Brain pericyte (primary cell): ENCODE results near the gene ARHGEF12.

Experiments
- DNase-seq: peaks from one replicate; pipeline ENCODE4 v3.0.0-alpha.2; 2012; ENCODE audit warnings: low read depth, low spot score

Gene ARHGEF12

DNA sequence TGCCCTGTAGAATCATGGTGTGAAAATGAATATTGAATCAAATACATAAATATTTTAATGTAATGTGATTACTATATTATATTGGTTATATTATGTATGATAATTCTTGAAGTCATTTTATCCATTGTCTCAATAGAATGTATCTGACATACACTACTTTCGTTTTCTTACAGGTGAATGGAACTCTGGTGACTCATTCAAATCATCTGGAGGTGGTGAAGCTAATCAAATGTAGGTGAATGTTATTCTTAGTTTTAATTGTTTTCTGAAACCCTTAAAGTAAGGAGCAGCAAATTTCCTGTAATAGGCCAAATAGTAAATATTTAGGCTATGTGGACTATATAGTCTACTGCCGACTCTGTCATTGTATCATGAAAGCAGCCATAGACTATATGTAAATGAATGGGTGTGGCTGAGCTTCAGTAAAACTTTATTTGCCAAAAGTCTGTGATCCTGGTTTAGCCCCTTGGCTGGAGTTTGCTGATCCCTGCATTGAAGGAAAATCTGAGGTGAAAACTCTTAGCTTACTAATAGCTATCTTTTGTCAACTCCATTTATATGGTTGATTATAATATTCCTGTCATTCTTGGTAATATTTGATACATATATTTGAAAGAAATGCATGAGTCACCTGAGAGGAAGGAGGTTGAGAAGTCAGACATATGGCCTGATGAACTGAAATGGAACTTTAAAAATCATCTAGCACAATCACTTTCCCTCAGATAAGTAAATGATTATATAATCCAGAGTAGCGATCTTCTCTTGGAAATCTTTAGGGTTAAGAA is 88.2 kb downstream of the ARHGEF12 start:
- DNase-seq: no peak

GRCh38 chr11:120424970-120425332 is 88.7 kb downstream of the ARHGEF12 start:
- DNase-seq: no peak

DNA sequence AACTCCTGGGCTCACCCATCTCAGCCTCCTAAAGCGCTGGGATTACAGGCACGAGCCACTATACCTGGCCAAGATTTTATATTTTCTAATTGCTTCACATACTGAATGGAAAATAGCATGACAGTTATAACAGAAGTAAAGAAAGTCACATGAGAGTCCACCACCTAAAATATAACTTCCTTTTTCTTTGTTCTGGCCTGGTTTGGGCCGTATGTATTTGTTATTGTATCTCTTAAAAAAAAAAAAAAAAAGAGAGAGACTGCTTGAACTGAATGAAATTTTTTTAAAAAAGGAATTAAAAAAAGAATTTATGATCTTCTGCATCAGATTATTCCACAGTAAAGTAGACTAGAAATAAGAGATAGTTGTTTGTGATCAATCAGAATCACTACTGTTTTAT is 89.3 kb downstream of the ARHGEF12 start:
- DNase-seq: no peak

DNA sequence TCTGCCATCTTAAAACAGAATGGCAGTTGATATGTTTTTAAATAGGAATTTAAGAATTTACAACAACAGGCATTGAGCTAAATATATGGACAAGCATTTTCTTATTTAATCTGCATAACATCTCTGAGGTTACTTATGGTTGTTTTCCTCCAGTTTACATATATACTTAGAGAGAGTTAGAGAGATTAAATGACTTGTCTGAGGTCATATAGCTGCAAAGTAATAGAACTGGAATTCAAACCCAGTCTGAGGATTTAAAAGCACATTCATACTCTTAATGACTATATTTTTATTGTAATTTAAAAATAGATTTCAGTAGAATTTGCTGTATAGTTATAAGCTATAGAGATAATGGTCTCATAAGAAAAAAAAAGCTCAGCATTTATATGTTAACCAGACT is 93.9 kb downstream of the ARHGEF12 start:
- DNase-seq: no peak

DNA sequence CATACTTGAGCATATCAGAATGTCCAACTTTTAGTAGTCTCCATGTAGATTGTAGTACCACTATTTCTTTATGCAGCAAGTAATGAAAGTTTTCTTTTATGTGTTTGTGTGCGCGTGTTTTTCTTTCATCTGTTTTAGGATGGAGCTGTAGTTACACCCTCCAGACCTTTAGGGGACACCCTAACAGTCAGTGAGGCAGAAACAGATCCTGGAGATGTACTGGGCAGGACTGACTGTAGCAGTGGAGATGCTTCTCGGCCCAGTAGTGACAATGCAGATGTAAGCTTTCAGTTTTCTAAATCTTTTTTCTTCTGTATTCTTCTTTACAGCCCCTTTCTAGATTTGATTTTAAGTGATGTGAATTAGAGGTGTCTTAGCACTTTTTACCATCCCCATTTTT is 95.4 kb downstream of the ARHGEF12 start:
- DNase-seq: no peak

DNA sequence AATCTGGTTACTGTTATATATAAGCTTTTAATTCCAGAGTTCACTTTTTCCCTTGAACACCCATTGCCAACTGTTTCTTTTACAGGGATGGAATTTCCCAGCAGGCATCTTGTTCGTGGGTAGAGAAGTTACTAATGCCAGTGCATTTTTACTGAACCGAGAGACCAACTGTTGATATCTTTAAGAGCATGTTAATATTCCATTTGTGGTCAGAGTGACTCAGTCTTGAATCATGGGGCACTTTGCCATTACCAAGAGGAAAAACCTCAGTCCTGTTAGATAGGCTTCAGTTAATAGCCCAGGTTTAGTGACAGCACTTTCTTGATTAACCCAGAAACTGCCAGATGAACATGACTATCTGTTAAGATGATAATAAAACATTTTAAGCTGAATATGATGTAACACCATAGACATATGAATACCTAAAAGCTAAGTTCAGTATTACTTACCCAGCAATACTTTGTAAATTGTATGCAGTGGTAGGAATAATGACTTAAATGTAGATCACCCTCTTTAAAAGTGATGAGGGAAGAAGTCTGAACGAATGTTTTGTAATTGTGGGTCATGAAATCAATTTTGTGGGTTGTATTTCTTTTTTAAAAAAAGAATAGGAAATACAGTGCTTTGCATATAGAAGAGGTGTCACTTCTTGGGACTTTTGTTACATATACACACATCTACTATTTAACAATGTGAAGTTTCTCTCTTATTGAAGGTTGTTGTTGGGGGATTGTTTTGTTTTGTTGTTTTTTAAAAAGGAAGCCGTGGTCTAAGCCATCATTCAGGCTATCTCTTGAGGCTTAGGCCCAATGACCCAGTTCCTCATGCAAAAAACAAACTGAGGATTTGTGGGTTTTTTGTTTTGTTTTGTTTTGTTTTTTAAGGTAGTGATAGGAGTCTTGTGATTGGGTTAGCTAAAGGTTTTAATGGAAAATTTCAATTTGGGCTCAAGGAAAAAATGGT is 96.1 kb downstream of the ARHGEF12 start:
- peak; percentile 83 for DNase-seq

GRCh38 chr11:120441592-120441991 is 105.4 kb downstream of the ARHGEF12 start:
- DNase-seq: no peak

- no peak for DNase-seq
Observed at GRCh38 chr11:120442031-120442430, 105.8 kb downstream of the ARHGEF12 start.

GRCh38 chr11:120446802-120447201 is 110.6 kb downstream of the ARHGEF12 start:
- no peak for DNase-seq

- no peak for DNase-seq
Observed at GRCh38 chr11:120448240-120448639, 112.0 kb downstream of the ARHGEF12 start.

DNA sequence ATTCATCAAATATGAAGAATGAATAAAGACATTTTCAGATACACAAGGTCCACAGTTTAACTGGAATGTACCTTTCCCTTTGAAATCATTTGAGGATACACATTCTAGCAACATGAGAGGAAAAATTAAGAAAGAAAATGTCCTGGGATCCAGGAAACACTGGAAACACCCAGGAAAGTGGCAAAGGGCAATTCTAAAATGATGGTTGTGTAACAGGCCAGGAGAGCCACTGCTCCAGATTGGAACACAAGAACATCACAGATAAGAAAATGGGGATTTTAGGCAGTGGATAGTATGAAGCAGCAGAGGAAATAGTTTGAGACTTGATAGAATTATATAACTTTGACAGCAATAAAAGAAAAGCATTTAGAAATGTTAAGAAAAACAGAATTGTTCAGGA is 119.3 kb downstream of the ARHGEF12 start:
- DNase-seq: no peak

DNA sequence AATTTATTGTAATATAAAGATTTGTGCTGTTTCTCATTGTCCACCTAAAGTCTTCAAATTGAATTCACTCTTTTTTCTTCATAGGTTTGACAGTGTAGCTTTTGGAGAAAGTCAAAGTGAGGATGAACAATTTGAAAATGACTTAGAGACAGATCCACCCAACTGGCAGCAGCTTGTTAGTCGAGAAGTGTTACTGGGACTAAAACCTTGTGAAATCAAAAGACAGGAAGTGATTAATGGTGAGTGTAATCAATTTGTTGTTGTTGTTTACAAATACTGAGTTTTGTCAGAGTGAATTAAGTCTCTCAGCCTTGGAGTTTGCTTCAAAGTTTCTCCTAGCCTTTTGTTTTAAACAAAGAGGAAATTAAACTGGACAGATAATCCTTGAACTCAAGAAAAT is 121.8 kb downstream of the ARHGEF12 start:
- DNase-seq: no peak

GRCh38 chr11:120462825-120463224 is 126.6 kb downstream of the ARHGEF12 start:
- DNase-seq: no peak

GRCh38 chr11:120465921-120466534 is 129.8 kb downstream of the ARHGEF12 start:
- DNase-seq: no peak

- DNase-seq: no peak
Observed at GRCh38 chr11:120467627-120468026, 131.4 kb downstream of the ARHGEF12 start.

- DNase-seq: no peak
Observed at GRCh38 chr11:120471131-120471530, 134.9 kb downstream of the ARHGEF12 start.

GRCh38 chr11:120471994-120472393 is 135.8 kb downstream of the ARHGEF12 start:
- no peak for DNase-seq

- no peak for DNase-seq
Observed at GRCh38 chr11:120473503-120473902, 137.3 kb downstream of the ARHGEF12 start.

- no peak for DNase-seq
Observed at GRCh38 chr11:120482149-120482548, 145.9 kb downstream of the ARHGEF12 start.

DNA sequence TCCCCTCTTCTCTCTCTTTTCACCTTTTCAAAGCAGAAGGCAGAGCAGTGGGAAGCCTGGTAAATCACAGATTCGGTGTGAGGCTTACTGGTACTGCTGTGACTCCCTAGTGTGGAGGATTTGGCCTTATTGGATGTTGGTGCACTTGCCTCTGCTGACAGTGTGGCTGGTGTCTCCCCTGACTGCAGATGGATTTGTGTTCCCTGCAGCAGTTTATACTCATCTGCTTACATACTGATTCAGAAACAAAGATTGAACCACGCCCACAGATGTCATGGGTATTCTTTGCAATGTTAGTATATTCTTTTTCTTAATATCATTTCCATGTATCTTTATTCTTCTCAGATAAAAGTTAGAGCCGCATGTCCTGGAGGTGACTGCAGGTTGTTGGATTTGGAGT is 148.5 kb downstream of the ARHGEF12 start:
- no peak for DNase-seq

- no peak for DNase-seq
Observed at GRCh38 chr11:120486138-120486537, 149.9 kb downstream of the ARHGEF12 start.

DNA sequence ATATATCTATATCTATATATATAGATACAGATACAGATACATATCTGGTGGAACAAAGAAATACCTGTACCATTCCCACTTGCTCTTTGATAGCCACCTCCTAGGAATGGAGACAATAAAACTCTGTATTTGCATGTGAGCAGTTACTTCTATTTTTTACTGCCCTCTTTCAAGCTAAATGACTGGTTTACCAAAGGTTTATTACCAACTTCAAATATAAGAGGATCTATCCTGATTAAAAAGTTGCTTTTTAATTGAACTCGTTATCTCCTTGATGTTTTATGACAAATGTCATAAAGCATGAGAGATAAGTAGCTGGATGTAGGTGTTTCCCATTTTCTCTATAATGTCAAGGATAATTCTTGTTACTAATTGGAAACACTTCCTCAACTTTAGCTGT is 153.6 kb downstream of the ARHGEF12 start:
- DNase-seq: no peak
